IPS DF 4.7 (cell line): ENCODE data around the gene CTTNBP2.

ENCODE experiments used
- DNase-seq: peaks from one replicate; pipeline ENCODE4 v3.0.0-alpha.2; 2013; ENCODE audit warnings: low spot score; ENCODE audit errors: extremely low read depth

The CTTNBP2 gene

DNA sequence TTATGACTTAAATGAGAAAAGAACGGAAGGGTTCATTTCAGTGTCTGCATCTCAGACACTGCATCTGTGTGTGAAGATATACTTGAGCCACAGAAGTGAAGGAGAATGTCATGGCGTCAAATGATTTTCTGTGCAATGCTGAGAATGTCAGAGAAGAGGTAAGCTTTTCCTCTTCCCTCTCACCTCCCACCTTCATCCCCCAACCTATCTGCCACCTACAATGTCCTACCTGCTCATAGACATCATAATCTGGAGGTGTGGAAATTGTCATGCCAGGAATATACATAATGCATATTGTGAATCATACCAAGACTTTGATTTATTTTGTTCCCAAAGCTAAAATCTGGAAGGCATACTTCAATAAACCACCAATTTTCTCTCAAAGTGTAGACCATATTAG, 53.7 kb downstream of the CTTNBP2 start:
- DNase-seq, result no peak

DNA sequence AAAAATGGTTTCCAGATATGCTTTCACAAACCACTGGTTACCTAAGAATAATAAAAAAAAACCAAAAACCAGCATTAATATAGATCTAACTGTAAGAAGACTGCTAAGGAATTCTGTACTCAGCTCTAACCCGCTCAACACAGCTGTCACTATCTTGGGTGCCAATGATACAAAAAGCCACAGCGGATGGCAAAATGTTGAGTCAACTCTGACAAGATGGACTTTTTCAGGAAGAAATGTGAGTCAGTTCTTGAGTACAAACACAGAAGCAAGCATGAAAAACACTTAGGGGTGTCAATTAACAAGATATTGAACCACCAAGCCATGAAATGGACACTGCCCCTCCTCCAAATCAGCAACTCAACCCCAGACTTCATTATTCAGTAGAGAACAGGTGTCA, 55.0 kb downstream of the CTTNBP2 start:
- DNase-seq, result no peak

DNA sequence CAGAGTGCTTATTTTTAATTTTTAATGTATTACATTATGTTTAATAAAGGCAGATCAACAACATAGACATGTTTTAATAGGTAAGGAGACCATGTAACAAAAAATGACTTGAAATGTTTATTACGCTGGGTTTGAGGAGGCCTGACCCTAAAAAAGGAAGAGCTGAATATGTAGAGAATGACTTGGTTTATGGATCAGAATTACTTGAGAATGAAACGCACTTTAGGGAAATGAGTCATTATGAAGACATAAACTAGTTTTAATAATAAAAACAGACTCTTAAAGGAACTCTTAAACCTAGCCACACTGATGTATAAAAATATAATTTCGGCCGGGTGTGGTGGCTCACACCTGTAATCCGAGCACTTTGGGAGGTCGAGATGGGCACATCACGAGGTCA, 56.5 kb downstream of the CTTNBP2 start:
- DNase-seq, result no peak

DNA sequence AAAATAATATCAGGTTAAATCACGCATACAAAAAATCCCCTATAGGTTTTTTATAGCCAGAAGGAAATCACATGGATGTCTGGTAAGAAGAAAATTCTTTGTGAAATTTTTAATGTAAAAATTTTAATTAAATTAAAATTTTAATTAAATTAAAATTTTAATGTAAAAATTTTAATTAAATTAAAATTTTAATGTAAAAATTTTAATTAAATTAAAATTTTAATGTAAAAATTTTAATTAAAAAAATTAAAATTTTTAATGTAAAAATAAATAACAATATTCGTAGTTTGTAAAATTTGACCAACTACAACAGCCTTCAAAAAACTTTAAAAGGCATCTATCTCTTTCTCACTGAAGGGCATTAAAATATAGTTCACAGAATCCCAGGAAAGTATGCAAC, 61.5 kb downstream of the CTTNBP2 start:
- no peak for DNase-seq

DNA sequence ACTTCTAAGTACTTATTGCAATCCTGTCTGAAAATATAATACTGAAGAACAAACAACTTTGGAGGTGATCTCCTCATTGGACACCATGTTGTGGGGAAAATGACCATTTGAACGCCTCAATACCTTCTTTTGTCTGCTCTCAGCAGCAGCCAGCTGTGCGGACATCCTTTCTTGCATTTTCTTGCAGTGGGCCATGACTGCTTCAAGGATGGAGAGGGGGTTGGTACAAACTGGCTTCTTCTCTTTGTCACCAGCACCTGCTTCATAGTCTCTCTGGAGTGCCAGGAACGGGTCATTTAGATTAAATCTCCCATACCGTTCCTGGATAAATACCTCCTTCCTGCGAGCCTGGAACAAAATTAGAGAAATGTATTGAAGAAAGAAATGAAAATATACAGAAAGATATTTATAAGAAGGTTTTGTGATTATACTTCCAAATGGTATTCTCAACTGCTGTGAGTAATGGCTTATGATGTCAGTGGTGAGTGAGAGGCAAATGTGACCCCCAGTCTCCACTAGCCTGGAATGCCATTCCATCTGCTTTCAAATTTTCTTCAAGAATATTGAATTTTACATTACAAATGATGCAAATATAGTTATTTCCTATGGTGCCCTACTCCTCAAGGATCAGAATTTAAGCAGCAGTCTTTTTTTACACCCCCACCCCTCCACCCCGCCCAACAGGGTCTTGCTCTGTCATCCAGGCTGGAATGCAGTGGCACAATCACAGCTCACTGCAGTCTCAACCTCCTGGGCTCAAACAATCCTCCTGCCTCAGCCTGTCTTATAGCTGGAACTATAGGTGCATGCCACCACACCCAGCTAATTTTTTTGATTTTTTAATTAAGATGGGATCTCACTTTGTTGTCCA, 62.4 kb downstream of the CTTNBP2 start:
- DNase-seq, result peak; percentile 86

DNA sequence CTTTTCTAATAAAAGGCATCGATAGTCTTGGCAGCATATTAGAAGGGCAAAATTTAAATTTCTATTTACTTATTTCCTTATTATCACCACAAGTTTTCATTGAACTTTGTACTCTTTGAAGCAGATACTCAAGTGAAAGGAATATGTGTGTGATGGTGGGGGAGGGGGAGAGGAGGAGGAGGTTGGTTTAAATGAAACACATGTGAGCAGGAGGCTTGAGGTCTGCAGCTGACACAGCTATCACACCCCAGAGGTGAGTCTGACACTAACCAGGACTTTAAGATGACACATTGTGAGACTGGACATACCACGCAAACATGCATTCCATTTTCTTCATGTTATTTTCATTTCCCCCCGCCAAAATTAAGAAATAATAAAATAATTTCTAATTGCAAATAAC, 63.3 kb downstream of the CTTNBP2 start:
- no peak for DNase-seq

DNA sequence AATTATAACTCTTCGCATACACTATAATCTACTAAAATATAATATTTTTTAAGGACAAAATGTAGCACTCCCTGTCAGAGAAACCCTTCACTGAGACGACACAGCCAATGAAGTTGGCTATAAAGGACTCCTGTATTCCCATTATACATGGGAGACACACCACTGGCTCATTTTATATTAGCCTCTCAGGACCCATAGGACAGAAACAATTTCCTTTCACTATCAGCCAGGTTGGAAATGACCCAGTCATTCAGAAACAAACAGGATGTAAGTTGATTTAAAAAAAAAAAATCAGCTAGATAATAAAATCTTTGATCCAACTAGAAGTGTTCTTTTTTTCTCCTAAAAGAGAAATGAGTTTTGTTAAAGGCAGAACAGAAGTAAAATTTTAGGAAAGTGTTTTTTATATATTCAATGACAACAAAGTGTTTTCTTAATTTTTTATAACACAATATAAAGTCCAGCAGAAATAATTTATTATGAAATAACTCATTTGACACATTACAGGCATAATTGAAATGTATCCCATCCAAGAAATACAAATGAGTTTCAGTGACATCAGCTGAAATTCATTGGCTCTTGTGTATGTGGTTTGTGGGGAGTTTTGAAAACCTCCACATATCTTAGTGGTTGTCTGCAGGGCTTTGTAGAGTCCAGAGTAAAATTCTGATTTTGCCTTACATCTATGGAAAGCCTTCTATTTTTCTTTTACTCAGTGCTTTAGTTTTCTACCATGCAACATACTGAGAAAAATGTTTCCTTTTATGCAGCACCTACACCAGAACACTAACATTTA, 64.1 kb downstream of the CTTNBP2 start:
- DNase-seq, result no peak

DNA sequence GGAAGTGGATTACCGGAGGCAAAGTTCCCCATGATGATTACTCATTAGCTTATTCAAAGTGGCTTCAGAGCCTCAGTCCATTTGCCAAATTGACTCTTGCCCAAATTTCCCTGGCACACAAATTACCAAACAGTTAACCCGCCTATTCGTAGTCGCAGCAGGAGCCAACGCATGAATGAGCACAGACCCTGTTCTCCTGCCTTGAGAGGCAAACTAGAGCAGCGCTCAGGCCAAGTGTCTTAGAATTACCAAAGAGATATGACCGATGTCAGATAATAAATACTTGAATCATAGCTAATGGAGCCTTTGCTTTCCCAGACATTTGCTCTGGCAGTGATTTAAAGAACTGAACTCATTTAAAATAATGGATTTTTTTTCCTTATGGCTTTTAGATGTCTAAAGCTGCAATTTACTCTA, 64.9 kb downstream of the CTTNBP2 start:
- no peak for DNase-seq

DNA sequence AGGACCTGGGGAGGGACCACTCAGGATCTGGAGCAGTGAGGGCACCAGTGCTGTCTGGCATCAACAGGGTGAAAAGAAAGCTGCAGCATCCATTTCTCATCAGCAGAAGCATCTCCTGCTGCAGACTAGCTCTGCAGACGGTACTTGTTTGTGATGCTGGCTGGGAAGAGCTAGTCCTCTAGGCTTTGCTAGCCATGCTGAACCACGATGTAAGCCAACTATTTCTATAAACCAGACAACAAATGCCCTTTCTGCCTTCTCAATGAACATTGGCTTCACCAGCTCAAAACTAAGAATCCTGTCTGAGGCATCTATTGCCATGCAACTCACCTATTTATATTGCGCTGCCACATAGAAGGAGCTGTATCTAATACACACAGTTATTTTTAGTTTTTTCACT, 65.6 kb downstream of the CTTNBP2 start:
- DNase-seq, result no peak

DNA sequence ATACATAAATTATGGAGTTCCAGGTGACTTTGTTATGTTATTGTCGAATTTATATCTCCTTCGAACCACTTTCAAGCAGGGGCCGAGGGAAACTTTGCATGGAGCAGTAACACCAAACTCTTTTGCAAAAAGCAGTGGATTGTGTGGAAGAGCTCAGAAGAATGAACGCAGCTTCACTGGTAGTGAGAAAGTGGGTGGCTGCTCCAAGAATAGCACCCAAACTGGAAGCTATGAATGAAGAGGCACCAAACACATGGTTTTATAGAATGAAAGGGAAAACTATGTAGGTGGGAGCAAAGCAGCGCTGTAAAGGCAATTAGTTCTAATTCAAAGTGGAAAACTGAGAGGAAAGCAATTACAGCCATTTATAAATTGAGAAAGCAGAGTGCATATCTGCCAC, 67.2 kb downstream of the CTTNBP2 start:
- DNase-seq, result no peak

DNA sequence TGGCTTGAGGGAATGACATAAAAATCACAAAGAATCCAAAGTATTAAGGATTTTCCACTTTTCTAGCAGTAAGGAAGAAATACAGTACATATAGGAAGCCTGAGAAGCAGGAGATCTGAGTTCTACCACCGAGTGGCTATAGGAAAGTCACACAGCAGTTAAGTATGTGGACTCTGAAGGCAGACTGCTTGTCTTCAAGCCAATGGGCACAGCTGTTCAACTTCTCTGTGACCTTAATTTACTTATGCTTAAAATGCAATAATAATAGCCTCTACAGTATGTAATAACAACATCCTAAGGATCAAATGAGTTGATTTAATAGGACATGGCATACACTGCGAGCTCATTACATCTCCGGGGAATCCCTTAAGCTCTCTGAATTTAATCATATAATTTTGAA, 68.0 kb downstream of the CTTNBP2 start:
- no peak for DNase-seq

DNA sequence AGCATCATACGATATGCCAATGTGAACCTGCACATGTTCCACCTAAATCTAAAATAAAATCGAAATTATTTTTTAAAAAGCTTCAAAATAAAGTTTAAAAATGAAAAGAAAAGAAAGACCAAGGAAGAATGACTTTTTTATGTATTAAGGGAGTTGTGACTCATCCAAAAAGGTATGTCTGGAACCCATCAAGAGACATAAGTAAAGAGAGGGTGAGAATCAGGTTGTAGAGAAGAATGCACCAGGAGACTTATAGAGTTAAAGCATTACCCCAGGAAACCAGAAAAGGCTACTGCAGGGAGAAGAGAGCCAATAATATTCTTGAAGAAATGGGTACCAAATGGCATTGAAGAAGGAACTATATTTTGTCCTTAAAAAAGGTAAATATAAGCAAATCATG, 69.8 kb downstream of the CTTNBP2 start:
- no peak for DNase-seq

DNA sequence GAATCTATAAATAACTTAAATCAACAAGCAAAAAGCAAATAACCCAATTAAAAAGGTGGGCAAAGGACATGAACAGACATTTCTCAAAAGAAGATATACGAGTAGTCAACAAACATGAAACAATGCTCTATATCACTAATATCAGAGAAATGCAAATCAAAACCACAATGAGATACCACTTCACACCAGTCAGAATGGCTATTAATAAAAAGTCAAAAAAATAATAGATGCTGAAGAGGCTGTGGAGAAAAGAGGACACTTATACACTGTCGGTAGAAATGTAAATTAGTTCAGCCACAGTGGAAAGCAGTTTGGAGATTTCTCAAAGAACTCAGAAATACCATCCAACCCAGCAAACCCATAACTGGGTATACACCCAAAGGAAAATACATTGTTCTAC, 70.6 kb downstream of the CTTNBP2 start:
- DNase-seq, result no peak

DNA sequence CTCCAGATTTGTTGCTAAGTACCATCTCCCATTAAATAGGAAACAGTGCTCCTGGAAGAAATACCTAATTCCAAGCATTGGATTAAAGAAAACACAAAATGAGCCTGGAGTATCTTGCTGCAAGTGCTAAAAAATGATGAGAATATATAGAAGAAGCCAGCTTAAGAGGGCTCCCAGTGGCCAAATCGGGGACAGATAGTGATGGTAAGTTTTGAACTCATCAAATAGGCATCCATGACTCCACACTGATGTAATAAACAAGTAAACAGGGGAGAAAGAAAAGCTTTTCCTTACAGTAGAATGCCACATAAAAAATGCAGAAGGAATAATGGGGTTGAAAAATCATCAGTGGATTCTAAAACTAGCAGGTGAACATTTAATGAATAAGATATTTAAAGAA, 72.4 kb downstream of the CTTNBP2 start:
- DNase-seq, result no peak

DNA sequence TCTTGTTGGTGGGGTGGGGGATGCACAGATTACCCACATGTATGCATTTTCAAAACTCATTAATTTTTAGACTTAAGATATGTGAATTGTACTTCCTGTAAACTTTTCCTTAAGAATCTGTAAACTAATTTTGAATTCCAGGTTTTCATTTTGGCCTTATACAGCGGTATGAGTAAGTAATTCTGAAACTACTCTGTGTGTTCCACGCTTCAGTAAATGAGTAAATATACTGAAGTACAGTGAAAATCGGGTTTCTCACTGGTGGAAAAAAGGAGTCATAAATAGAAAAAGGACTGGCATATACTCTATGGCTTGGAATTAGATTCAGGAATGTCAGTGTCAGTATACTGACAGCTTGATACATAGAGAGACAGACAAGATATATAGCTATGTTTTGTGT, 72.8 kb downstream of the CTTNBP2 start:
- no peak for DNase-seq

DNA sequence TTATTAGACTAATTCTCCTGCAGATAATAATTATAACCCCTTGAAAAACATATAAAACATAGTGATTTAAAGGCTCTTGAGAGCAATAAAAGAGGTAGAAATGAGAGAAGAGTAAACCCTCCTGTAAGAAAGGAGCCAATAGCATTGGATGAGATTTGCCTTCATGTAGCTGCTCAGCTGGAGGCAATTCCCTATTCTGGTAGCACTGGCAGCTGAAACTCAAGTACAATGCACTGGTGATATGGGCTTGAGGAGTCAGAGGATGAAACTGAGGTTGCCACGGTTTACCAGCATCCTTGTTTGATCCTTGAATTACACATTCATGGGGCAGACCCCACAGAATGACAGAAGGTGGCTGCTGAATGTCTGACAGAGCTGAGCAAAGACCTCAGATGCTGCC, 76.4 kb downstream of the CTTNBP2 start:
- no peak for DNase-seq

DNA sequence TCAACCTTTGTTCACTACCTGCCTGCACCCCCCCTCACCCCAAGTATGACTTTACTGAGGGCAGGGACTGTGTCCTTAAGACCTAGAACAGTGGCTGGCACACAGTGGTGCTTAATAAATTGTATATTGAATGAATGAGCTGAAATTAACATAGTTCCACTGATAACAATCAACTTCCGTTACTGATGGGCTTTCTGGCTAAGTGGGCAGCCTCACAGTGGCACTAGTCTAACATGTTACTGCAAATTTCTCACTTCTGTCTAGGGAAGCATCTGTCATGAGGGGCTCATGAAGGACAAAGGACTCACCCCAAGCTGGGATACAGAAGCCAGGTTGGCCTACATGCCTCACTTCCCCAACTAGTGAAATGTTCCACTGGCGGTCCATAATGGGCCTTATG, 79.3 kb downstream of the CTTNBP2 start:
- no peak for DNase-seq

DNA sequence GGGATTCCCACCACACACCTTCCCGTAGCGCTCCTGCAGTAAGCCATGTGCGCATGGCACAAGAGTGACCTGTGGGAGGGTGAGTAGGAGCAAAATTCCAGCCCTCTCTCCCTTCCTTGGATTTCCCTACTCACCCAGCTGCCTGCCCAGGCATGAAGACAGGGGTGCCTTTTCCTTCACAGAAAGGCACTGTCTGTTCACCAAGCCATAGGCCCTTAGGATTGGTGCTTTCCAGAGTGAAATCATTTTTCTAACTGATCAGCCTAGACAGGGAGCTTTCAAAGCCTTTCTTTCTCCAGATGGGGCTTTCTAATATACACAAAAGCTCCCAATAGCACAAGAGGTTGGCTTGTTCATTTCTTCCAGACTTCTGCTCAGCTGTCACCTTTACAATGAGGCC, 79.7 kb downstream of the CTTNBP2 start:
- DNase-seq, result no peak

DNA sequence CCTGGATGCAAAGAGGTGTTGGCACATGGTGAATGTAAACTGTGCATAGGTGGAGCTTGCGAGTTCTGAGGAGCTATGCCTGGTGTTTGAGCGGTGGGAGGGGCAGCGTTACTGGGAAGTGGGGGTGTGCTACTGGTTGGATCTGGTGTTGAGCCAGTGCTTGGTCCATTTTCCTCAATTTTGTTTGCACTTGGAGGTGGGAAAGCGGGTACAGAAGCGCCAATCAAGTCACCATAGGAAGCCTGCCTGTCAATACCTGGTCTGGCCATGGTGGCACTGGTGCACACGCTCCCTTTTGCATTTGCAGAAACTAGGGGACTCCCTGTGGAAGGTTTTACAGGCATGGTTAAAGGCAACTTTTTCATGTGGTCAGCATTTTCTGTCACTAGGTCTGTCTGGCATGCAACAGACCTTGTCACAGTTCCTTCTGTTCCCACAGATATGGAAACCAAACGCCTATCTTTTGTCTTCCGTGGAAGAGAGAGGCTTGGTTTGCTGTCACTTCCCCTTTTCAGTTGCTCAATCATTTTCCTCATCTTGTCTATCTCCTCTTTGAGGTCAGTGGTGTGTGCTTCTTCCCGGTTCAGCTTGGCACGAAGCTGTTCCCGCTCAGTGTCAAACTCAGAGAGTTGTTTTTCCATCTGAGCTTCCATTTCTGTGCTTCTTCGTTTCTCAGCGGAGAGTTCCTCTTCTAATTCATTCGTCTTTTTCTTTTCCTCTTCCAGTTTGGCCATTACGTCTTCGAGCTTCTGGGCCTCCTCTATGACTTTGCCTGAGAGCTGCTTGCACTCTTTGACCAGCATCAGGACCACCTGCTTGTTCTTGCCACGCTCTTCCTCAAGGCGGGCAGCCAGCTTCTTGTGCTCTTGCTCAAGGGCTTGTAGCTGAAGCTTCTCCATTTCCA, 81.1 kb downstream of the CTTNBP2 start:
- no peak for DNase-seq

DNA sequence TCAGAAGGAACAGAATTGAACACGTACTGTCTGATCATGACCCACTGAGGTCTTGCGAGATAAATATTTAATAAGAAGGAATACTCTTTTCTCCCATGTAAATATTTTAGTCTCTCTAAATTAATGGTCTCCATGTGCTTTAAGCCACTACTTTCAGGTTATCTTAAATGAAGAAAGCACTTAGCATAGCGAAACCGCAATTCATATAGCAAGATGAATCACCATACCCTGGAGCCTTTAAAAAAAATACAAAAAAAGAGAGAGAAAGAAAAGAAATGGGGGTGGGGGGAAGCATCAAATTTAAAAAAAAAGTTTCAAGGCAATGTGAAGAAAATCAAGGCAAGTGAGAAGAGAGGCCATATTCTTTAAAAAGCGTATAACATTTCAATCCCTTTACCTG, 82.5 kb downstream of the CTTNBP2 start:
- no peak for DNase-seq

DNA sequence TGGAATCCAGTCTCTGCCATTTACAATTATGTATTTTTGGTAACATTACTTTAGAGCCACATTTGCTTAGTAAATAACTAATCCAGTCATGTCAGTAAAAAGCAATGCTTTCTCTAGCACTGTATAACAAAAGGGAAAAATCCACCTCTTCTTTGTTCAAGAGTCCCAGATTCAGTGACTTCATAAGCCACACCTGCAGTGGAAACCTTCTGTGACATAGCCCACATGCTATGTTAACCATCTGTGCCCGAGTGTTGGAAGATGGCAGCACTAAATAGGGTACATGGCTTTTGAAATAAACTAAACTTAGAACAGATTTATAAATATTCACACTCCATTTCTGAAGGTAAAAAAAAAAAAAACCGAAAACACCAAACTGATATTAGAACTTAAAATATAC, 83.0 kb downstream of the CTTNBP2 start:
- DNase-seq, result no peak

DNA sequence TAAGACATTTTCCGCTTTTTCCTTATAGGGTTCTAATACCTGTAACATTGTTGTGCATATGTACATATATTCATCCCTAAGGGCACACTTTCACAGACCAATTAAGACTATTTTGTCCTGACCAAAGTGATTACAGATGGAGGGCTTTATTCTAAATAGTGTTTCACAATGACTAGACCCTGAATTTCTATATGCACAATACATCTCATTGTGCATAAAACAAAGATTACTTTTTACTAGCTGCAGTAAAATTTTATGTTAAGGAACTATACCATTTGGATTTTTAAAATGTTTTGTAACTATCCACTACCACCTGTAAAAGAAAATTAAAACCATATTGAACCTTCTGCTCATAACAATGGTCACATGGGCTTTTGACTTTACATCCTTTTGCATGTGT, 87.8 kb downstream of the CTTNBP2 start:
- no peak for DNase-seq
